HepG2 (cell line): ENCODE measurements around the gene FANK1. TPM values are rescaled to one million over a fixed set of nuclear protein-coding genes. Genes with fewer than 3 reads are reported as not detected.
A peak's percentile ranks its signal among the peaks of the same experiment; 100 is the strongest.

Source experiments
- ARID2 ChIP-seq: sonication (generic); formaldehyde crosslinking; IDR thresholded peaks from 2 replicates; pipeline ENCODE4 v1.8.1; 2022; ENCODE audit warnings: mild to moderate bottlenecking, missing genetic modification reagents, borderline replicate concordance
- HMGA1 ChIP-seq: sonication (generic); formaldehyde crosslinking; conservative IDR thresholded peaks from 2 replicates; pipeline ENCODE4 v1.4.0; 2020; ENCODE audit warnings: missing genetic modification reagents
- HOXA5 ChIP-seq: sonication (generic); formaldehyde crosslinking; IDR thresholded peaks from 2 replicates; pipeline ENCODE4 v1.4.0; 2020; ENCODE audit warnings: missing genetic modification reagents
- LCORL ChIP-seq, 2 experiments: fragments of 450-650 bp in 1 of 2; sonication (generic) in 1 of 2; formaldehyde crosslinking in 1 of 2; IDR thresholded peaks; 2 replicates each; pipeline versions ENCODE4 v1.5.0 to v1.6.1; 2017 to 2020; ENCODE audit warnings: antibody characterized with exemption in 1 of 2, missing genetic modification reagents in 1 of 2
- NFATC3 ChIP-seq: sonication (generic); formaldehyde crosslinking; IDR thresholded peaks from 2 replicates; pipeline ENCODE4 v1.5.1; 2020; ENCODE audit warnings: mild to moderate bottlenecking, missing genetic modification reagents
- PAWR ChIP-seq: sonication (generic); formaldehyde crosslinking; IDR thresholded peaks from 2 replicates; pipeline ENCODE4 v1.4.0; 2020; ENCODE audit warnings: missing genetic modification reagents, mild to moderate bottlenecking, borderline replicate concordance
- RFX3 ChIP-seq: IDR thresholded peaks from 2 replicates; pipeline ENCODE4 v1.6.1; 2016; ENCODE audit warnings: missing biosample characterization, missing genetic modification reagents
- TAF15 ChIP-seq: fragments of 200-400 bp; formaldehyde crosslinking; IDR thresholded peaks from one replicate; pipeline ENCODE4 v1.6.1; 2018; ENCODE audit warnings: mild to moderate bottlenecking, low read depth, low read length; ENCODE audit not compliant: poor library complexity, severe bottlenecking
- TBP ChIP-seq: sonication (generic); formaldehyde crosslinking; IDR thresholded peaks from 2 replicates; pipeline ENCODE4 v1.5.0; 2020; ENCODE audit warnings: missing genetic modification reagents
- TEAD2 ChIP-seq: sonication (generic); formaldehyde crosslinking; IDR thresholded peaks from 2 replicates; pipeline ENCODE4 v1.9.0; 2021; ENCODE audit warnings: missing genetic modification reagents
- ZFY ChIP-seq: sonication (generic); formaldehyde crosslinking; IDR thresholded peaks from 2 replicates; pipeline ENCODE4 v1.4.0; 2020; ENCODE audit warnings: missing genetic modification reagents
- ZMYM3 ChIP-seq: sonication (generic); formaldehyde crosslinking; IDR thresholded peaks from 2 replicates; pipeline ENCODE4 v1.5.1; 2020; ENCODE audit warnings: mild to moderate bottlenecking, missing genetic modification reagents
- ZNF549 ChIP-seq: sonication (generic); formaldehyde crosslinking; IDR thresholded peaks from 2 replicates; pipeline ENCODE4 v1.5.0; 2020; ENCODE audit warnings: missing genetic modification reagents
- ZNF737 ChIP-seq: sonication (generic); formaldehyde crosslinking; IDR thresholded peaks from 2 replicates; pipeline ENCODE4 v1.5.0; 2020; ENCODE audit warnings: missing genetic modification reagents, mild to moderate bottlenecking, borderline replicate concordance
- polyA plus RNA-seq, 8 experiments: library from polyadenylated mRNA; depleted of rRNA in 3 of 8; stranded (reverse) in 7 of 8; unstranded in 1 of 8; fragments of >200 nt; fragmentation: Illumina TruSeq in 4 of 8; extraction: Trizol in 4 of 8; gene quantifications; 2 replicates each; pipeline versions ENCODE4 v1.2.1 to v1.2.3, GENCODE V29; 2011 to 2016; ENCODE audit warnings: low read depth in 4 of 8, missing spikeins in 1 of 8, mixed read lengths in 1 of 8; ENCODE audit not compliant: insufficient read depth in 1 of 8
- total RNA-seq, 5 experiments: library from RNA; depleted of rRNA; stranded (reverse); fragments of >200 nt; fragmentation: Illumina TruSeq; extraction: Trizol; gene quantifications; 2 replicates each; pipeline ENCODE4 v1.2.3, GENCODE V29; 2016; ENCODE audit warnings: low read depth in 1 of 5
- TF ChIP-seq, protein P1 (sequence below): sonication (generic); formaldehyde crosslinking; conservative IDR thresholded peaks from 2 replicates; pipeline ENCODE4 v1.4.0; 2020; ENCODE audit warnings: mild to moderate bottlenecking, missing genetic modification reagents, moderate library complexity
- TF ChIP-seq, protein P2 (sequence below): sonication (generic); formaldehyde crosslinking; IDR thresholded peaks from 2 replicates; pipeline ENCODE4 v1.5.0; 2020; ENCODE audit warnings: mild to moderate bottlenecking, missing genetic modification reagents, moderate library complexity
- TF ChIP-seq, protein P3 (sequence below): sonication (generic); formaldehyde crosslinking; IDR thresholded peaks from 2 replicates; pipeline ENCODE4 v1.4.0; 2020; ENCODE audit warnings: missing genetic modification reagents
- TF ChIP-seq, protein P4 (sequence below): sonication (generic); formaldehyde crosslinking; conservative IDR thresholded peaks from 2 replicates; pipeline ENCODE4 v1.8.0; 2022; ENCODE audit warnings: mild to moderate bottlenecking, moderate library complexity, missing genetic modification reagents
- TF ChIP-seq, protein P5 (sequence below): sonication (generic); formaldehyde crosslinking; IDR thresholded peaks from 2 replicates; pipeline ENCODE4 v1.9.0; 2021; ENCODE audit warnings: missing genetic modification reagents, borderline replicate concordance

Gene FANK1
- total and polyA plus RNA-seq, 2 of the 13 experiments (the other 11 are each of a cell fraction or from before 2014, with no cell fraction given): 0.22 TPM; not detected in 1

DNA sequence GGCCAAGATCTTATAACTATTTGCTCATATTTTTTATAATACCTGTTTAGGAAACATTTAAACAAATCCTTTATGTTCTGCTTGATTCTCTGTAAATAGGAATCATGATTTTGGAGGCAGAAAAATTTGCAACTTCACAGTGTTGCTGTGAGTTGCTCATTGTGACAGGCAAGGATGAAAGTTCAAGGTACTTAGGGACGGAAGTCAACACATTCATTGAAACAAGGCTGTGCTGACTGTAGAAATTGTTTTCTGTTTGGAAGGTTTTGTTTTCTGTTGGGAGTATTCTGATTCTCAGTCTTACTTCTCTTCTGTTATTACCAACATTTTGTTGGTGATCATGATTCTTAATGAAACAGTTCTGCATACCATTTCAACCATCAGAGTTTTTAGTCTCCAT lies 54.9 kb downstream of the FANK1 start (continued):
- TF ChIP-seq, protein P1, sequence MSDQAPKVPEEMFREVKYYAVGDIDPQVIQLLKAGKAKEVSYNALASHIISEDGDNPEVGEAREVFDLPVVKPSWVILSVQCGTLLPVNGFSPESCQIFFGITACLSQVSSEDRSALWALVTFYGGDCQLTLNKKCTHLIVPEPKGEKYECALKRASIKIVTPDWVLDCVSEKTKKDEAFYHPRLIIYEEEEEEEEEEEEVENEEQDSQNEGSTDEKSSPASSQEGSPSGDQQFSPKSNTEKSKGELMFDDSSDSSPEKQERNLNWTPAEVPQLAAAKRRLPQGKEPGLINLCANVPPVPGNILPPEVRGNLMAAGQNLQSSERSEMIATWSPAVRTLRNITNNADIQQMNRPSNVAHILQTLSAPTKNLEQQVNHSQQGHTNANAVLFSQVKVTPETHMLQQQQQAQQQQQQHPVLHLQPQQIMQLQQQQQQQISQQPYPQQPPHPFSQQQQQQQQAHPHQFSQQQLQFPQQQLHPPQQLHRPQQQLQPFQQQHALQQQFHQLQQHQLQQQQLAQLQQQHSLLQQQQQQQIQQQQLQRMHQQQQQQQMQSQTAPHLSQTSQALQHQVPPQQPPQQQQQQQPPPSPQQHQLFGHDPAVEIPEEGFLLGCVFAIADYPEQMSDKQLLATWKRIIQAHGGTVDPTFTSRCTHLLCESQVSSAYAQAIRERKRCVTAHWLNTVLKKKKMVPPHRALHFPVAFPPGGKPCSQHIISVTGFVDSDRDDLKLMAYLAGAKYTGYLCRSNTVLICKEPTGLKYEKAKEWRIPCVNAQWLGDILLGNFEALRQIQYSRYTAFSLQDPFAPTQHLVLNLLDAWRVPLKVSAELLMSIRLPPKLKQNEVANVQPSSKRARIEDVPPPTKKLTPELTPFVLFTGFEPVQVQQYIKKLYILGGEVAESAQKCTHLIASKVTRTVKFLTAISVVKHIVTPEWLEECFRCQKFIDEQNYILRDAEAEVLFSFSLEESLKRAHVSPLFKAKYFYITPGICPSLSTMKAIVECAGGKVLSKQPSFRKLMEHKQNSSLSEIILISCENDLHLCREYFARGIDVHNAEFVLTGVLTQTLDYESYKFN (CRISPR knock-in tag): peak; percentile 67
- TF ChIP-seq ZNF737 (CRISPR knock-in tag) (no peak), NFATC3 (CRISPR knock-in tag) (no peak), ZMYM3 (0 out of 2 replicates have a peak, but pooled peaks have one; percentile 30), LCORL (IDR thresholded peaks at IDR 0.05) (no peak), LCORL (CRISPR knock-in tag; IDR thresholded peaks at IDR 0.05) (no peak), TBP (CRISPR knock-in tag) (no peak), TEAD2 (CRISPR knock-in tag) (no peak), PAWR (CRISPR knock-in tag) (no peak), ZFY (no peak), ARID2 (CRISPR knock-in tag) (no peak), ZNF549 (no peak), HMGA1 (CRISPR knock-in tag) (no peak), RFX3 (CRISPR knock-in tag) (no peak), TAF15 (no peak), HOXA5 (CRISPR knock-in tag) (no peak)
- TF ChIP-seq, protein P2, sequence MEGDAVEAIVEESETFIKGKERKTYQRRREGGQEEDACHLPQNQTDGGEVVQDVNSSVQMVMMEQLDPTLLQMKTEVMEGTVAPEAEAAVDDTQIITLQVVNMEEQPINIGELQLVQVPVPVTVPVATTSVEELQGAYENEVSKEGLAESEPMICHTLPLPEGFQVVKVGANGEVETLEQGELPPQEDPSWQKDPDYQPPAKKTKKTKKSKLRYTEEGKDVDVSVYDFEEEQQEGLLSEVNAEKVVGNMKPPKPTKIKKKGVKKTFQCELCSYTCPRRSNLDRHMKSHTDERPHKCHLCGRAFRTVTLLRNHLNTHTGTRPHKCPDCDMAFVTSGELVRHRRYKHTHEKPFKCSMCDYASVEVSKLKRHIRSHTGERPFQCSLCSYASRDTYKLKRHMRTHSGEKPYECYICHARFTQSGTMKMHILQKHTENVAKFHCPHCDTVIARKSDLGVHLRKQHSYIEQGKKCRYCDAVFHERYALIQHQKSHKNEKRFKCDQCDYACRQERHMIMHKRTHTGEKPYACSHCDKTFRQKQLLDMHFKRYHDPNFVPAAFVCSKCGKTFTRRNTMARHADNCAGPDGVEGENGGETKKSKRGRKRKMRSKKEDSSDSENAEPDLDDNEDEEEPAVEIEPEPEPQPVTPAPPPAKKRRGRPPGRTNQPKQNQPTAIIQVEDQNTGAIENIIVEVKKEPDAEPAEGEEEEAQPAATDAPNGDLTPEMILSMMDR (CRISPR knock-in tag): no peak
- TF ChIP-seq, protein P3, sequence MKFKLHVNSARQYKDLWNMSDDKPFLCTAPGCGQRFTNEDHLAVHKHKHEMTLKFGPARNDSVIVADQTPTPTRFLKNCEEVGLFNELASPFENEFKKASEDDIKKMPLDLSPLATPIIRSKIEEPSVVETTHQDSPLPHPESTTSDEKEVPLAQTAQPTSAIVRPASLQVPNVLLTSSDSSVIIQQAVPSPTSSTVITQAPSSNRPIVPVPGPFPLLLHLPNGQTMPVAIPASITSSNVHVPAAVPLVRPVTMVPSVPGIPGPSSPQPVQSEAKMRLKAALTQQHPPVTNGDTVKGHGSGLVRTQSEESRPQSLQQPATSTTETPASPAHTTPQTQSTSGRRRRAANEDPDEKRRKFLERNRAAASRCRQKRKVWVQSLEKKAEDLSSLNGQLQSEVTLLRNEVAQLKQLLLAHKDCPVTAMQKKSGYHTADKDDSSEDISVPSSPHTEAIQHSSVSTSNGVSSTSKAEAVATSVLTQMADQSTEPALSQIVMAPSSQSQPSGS (CRISPR knock-in tag): no peak
- TF ChIP-seq, protein P4, sequence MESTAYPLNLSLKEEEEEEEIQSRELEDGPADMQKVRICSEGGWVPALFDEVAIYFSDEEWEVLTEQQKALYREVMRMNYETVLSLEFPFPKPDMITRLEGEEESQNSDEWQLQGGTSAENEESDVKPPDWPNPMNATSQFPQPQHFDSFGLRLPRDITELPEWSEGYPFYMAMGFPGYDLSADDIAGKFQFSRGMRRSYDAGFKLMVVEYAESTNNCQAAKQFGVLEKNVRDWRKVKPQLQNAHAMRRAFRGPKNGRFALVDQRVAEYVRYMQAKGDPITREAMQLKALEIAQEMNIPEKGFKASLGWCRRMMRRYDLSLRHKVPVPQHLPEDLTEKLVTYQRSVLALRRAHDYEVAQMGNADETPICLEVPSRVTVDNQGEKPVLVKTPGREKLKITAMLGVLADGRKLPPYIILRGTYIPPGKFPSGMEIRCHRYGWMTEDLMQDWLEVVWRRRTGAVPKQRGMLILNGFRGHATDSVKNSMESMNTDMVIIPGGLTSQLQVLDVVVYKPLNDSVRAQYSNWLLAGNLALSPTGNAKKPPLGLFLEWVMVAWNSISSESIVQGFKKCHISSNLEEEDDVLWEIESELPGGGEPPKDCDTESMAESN (CRISPR knock-in tag): no peak
- TF ChIP-seq, protein P5, sequence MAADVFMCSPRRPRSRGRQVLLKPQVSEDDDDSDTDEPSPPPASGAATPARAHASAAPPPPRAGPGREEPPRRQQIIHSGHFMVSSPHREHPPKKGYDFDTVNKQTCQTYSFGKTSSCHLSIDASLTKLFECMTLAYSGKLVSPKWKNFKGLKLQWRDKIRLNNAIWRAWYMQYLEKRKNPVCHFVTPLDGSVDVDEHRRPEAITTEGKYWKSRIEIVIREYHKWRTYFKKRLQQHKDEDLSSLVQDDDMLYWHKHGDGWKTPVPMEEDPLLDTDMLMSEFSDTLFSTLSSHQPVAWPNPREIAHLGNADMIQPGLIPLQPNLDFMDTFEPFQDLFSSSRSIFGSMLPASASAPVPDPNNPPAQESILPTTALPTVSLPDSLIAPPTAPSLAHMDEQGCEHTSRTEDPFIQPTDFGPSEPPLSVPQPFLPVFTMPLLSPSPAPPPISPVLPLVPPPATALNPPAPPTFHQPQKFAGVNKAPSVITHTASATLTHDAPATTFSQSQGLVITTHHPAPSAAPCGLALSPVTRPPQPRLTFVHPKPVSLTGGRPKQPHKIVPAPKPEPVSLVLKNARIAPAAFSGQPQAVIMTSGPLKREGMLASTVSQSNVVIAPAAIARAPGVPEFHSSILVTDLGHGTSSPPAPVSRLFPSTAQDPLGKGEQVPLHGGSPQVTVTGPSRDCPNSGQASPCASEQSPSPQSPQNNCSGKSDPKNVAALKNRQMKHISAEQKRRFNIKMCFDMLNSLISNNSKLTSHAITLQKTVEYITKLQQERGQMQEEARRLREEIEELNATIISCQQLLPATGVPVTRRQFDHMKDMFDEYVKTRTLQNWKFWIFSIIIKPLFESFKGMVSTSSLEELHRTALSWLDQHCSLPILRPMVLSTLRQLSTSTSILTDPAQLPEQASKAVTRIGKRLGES: no peak
